Measurements from ENCODE around the gene GPR153.

GPR153 gene

DNA sequence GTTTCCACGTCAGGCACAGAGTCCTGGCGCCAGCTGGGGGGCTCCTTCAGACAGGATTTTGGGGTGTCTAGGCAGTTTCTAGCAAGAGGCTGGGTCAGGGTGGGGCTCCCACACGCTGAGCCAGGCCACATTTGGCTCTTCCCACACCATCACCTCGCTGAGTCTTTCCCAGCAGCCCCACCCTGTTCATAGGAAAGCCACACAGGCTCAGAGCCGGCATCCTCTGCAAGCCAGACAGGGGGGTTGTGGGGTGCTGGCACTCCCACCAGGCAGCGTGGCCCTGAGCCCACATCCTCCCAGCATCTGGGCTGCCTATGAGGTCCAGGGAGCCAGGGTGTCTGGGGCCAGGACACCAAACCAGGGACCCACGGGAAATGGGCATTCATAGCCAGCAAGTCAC, 2.8 kb upstream of the GPR153 start:
- Histone ChIP-seq H3K4me1 (ENCODE audit: insufficient read depth, low read length) (peaks cover 2% of the 10 kb centered on the region; the same call in 1 of the 2 replicates), H3K9me3 (ENCODE audit: insufficient read depth, low read depth, low read length) (no peaks in the 10 kb centered on the region), H3K36me3 (ENCODE audit: insufficient read depth, low read depth, low read length) (no peaks in the 10 kb centered on the region), H3K4me3 (ENCODE audit: low read length) (no peak overlapping the region), H3K27ac (ENCODE audit: low read length) (no peak overlapping the region), H3K9ac (ENCODE audit: low read depth, low read length) (no peak overlapping the region), H3K27me3 (ENCODE audit: insufficient read depth, low read length) (peaks cover 31% of the 10 kb centered on the region)

DNA sequence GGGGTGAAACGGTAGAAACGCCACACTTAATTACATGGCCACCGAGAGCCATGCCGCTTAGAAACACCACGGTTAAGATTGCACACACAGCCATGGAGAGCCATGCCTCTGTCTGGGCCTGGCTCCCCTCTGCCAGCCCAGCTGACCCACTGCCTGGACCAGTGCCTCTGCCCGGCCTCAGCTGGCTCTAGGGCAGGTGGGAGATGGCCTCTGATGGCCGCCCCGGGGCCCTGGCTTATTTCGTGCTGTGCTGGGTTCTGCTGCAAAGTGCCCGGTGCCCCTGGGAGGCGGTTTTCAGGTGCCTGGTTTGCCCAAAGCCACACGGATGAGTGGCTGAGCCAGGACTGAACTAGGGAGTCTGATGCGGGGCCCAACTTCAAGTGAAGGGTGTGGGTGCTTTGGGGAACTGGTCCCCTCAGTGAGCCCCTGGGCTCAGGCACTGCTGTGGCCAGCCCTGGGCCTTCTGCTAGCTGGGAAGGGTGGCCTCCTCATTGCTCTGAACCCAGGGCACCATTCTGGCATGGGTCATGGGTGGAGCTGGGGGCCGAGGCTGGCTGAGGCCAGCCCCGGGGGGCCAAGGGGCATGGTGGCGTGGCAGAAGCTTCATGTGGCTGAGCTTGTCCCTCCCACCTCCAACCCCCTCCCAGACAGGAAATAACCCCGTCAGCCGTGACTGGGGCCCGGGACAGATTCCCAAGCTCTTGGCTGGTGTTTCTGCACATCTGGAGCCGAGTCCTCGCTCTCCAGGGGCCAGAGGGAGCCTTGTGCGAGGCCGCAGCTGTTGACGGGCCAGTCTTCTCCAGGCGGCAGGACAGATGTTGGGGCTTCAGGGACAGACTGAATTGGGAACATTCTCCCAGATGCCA, 1.9 kb upstream of the GPR153 start:
- Histone ChIP-seq H3K27ac (ENCODE audit: low read length) (no peak overlapping the region), H3K36me3 (ENCODE audit: insufficient read depth, low read depth, low read length) (no peaks in the 10 kb centered on the region), H3K4me1 (ENCODE audit: insufficient read depth, low read length) (peaks cover 2% of the 10 kb centered on the region; the same call in 1 of the 2 replicates)

DNA sequence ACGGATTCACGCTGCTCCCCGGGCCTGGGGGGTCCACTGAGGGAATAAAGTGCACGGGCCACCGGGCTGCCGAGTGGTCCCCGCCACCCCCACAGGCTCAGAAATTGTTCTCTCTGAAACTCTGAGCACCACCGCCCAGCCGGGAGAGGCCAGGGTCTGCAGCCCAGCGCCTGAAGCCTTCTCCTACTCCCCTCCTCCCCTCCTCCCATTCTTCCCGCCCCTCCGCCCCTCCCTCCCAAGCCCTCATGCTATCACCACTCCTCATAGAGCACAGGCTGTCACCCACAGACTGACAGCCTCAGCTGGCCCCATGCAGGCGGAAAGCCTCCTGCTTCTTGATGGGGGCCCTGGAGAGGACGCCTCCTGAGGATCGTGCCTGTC, 707 bp upstream of the GPR153 start:
- Histone ChIP-seq H3K36me3 (ENCODE audit: insufficient read depth, low read depth, low read length) (no peaks in the 10 kb centered on the region), H3K27ac (ENCODE audit: low read length) (no peak overlapping the region), H3K9me3 (ENCODE audit: insufficient read depth, low read depth, low read length) (no peaks in the 10 kb centered on the region), H3K4me1 (ENCODE audit: insufficient read depth, low read length) (peaks cover 2% of the 10 kb centered on the region; the same call in 1 of the 2 replicates), H3K27me3 (ENCODE audit: insufficient read depth, low read length) (peaks cover 36% of the 10 kb centered on the region), H3K9ac (ENCODE audit: low read depth, low read length) (no peak overlapping the region), H3K4me3 (ENCODE audit: low read length) (peak overlapping the region; percentile 60; the same call in 1 of the 2 replicates)

More for the DNA sequence above, 1.9 kb upstream of the GPR153 start:
- no peak overlapping the region for H3K9ac ChIP-seq (ENCODE audit: low read depth, low read length)
- no peak overlapping the region for H3K4me3 ChIP-seq (ENCODE audit: low read length)
- H3K27me3 ChIP-seq (ENCODE audit: insufficient read depth, low read length): peaks cover 36% of the 10 kb centered on the region
- no peaks in the 10 kb centered on the region for H3K9me3 ChIP-seq (ENCODE audit: insufficient read depth, low read depth, low read length)

DNA sequence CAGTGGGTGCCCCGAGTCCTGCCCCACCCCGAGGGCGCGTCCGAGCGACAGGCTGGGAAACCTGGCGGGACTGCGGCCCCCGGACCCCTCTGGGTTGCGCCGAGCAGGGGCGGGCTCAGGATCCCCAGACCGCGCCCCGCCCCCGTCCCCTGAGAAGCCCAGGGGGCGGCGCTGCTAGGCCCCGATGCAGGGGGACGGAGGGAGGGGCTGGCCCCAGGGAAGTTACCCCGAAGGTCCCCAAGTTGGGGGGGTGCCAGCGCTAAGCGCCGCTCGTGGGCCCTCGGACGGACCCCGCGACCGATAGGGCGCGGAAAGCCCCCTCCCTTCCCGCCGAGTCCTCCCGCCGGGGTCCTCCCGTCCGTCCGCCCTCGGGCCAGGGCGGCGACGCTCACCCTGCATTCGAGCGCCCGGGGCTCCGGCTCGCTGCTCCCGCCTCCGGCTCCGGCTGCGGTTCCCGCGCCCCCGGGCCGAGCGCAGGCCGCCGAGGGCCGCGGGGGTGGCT, 414 bp downstream of the GPR153 start:
- H3K36me3 ChIP-seq (ENCODE audit: insufficient read depth, low read depth, low read length): no peaks in the 10 kb centered on the region
- no peaks in the 10 kb centered on the region for H3K9me3 ChIP-seq (ENCODE audit: insufficient read depth, low read depth, low read length)
- peaks cover 2% of the 10 kb centered on the region; the same call in 1 of the 2 replicates for H3K4me1 ChIP-seq (ENCODE audit: insufficient read depth, low read length)
- no peak overlapping the region for H3K27ac ChIP-seq (ENCODE audit: low read length)
- peak overlapping the region; percentile 62; the same call in 1 of the 2 replicates for H3K4me3 ChIP-seq (ENCODE audit: low read length)
- H3K27me3 ChIP-seq (ENCODE audit: insufficient read depth, low read length): peaks cover 36% of the 10 kb centered on the region
- H3K9ac ChIP-seq (ENCODE audit: low read depth, low read length): no peak overlapping the region

DNA sequence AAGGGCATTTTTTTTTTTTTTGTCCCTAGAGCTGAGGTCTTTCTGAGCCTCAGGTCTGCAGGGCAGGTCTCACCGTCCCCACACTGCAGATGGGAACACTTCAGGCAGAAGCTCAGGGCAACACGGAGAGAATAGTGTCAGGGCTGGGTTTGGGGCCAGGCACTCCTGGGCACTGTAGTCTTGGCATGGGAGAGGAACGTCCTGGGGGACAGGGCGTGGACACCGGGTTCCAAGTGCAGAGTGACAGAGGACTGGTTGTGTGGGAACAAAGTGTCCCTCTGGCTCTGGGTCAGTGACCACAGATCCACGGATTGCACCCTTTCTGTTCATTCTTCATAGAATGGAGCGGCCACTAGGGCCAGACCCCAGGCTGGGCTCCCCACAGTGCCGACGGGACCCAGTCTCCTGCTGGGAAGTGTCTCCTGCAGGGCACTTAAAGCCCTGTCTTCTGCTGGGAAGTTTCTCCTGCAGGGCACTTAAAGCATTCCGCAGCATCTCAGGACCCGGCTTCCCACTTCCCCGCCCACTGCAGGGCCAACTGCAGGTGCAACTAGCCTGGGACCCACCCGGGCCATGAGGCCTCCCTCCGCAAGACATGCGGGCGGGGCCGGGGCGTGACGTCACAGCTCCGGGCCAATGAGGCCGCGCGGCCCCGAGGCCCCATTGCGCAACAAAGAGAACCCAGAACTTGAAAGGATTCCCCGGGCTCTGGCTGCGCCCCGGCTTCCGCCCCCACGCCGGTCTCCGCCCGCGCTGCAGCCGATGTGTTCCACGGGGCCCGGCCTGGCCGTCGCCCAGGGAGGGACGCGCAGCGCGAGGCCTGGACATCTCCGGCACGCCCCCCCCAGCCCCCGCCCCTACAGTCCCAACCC, 1.2 kb downstream of the GPR153 start:
- no peak overlapping the region for H3K9ac ChIP-seq (ENCODE audit: low read depth, low read length)

DNA sequence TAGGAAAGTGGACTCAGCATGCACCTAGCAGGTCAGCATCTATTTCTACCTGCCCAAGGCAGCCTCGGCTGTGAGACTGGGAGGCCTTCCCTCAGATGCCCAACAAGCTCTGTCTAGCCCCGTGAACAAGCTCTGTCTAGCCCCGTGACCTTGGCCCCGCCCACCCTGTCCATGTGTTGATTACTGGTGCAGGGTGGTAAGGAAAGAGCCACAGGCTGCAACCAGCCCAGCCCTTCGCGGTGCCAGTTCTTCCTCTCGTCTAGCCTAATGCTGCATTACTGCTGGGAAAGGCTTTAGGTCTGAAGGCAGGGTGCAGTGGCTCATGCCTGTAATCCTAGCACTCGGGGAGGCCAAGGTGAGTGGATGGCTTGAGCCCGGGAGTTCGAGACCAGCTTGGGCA, 2.2 kb downstream of the GPR153 start:
- Histone ChIP-seq H3K27me3 (ENCODE audit: insufficient read depth, low read length) (peaks cover 36% of the 10 kb centered on the region), H3K27ac (ENCODE audit: low read length) (no peak overlapping the region), H3K9ac (ENCODE audit: low read depth, low read length) (no peak overlapping the region), H3K36me3 (ENCODE audit: insufficient read depth, low read depth, low read length) (no peaks in the 10 kb centered on the region), H3K4me1 (ENCODE audit: insufficient read depth, low read length) (peaks cover 2% of the 10 kb centered on the region; the same call in 1 of the 2 replicates), H3K4me3 (ENCODE audit: low read length) (no peak overlapping the region), H3K9me3 (ENCODE audit: insufficient read depth, low read depth, low read length) (no peaks in the 10 kb centered on the region)

More for the DNA sequence above, 1.2 kb downstream of the GPR153 start:
- Histone ChIP-seq H3K27ac (ENCODE audit: low read length) (no peak overlapping the region), H3K27me3 (ENCODE audit: insufficient read depth, low read length) (peaks cover 36% of the 10 kb centered on the region), H3K36me3 (ENCODE audit: insufficient read depth, low read depth, low read length) (no peaks in the 10 kb centered on the region), H3K9me3 (ENCODE audit: insufficient read depth, low read depth, low read length) (no peaks in the 10 kb centered on the region), H3K4me1 (ENCODE audit: insufficient read depth, low read length) (peaks cover 2% of the 10 kb centered on the region; the same call in 1 of the 2 replicates), H3K4me3 (ENCODE audit: low read length) (peak overlapping the region; percentile 16; the same call in 1 of the 2 replicates)

DNA sequence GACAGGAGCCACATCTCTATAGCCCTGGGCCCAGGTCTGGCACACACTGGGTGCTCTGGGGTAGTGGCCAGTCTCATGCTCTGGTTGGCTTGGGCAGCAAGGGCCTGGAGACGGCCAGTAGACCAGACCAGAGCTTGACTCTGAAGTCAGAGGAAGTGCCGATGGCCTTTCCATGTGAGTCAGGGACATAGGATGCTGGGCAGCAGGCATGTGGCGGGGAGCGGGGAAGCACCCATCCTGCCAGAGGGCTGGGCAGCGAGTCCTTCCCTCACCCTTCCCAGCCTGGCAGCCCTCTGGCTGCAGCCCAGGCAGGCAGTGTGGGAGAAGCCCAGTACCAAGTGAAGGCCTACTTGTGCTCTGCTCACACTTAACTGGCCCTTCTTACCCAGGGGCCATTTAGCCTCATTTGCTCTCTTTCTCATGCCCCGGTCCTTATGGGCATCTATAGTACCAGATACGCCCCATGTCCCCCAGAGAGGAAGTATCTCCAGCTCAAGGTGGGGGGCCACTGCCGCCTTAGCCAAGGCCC, 3.3 kb downstream of the GPR153 start:
- Histone ChIP-seq H3K4me1 (ENCODE audit: insufficient read depth, low read length) (peaks cover 2% of the 10 kb centered on the region; the same call in 1 of the 2 replicates), H3K4me3 (ENCODE audit: low read length) (no peak overlapping the region), H3K9ac (ENCODE audit: low read depth, low read length) (no peak overlapping the region), H3K27me3 (ENCODE audit: insufficient read depth, low read length) (peaks cover 37% of the 10 kb centered on the region), H3K9me3 (ENCODE audit: insufficient read depth, low read depth, low read length) (no peaks in the 10 kb centered on the region), H3K36me3 (ENCODE audit: insufficient read depth, low read depth, low read length) (no peaks in the 10 kb centered on the region), H3K27ac (ENCODE audit: low read length) (no peak overlapping the region)

DNA sequence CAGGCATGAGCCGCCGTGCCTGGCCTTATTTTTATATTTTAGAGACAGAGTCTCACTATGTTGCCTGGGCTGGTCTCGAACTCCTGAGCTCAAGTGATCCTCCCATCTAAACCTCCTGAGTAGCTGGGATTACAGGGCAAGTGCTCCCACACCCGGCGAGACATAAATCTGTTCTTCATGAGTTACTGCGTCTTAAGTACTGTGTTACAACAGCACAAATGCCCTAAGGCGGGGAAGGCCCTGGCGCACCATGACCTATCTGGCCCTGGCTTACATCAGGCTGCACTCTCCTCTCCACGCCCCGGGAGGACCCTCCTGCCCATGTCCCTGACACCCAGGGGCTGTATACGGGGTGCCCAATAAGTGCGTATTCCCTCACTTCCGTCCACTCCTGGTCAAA, 4.3 kb downstream of the GPR153 start:
- H3K9me3 ChIP-seq (ENCODE audit: insufficient read depth, low read depth, low read length): no peaks in the 10 kb centered on the region
- H3K4me3 ChIP-seq (ENCODE audit: low read length): no peak overlapping the region
- H3K9ac ChIP-seq (ENCODE audit: low read depth, low read length): no peak overlapping the region
- H3K4me1 ChIP-seq (ENCODE audit: insufficient read depth, low read length): 0 out of 2 replicates have a peak, but pooled peaks cover 2% of the 10 kb centered on the region
- no peaks in the 10 kb centered on the region for H3K36me3 ChIP-seq (ENCODE audit: insufficient read depth, low read depth, low read length)
- no peak overlapping the region for H3K27ac ChIP-seq (ENCODE audit: low read length)
- H3K27me3 ChIP-seq (ENCODE audit: insufficient read depth, low read length): peaks cover 37% of the 10 kb centered on the region

DNA sequence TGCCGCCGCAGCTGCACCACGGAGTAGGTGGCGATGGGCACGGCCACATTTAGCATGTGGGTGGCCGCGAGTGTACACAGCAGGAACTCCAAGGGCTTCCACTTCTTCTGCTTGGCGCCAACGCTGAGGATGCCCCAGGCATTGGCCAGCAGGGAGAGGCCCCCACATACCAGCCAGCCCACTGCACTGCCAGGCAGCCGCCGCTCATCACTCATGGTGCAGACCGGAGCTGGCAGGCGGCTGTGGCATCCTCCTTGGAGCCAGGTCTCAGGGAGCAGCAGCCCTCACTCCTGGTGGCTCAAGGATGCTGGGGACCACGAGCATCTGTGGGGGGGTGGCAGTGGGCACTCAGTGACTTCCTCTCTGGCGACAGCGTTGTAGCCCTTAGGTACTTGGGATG, 6.2 kb downstream of the GPR153 start:
- no peaks in the 10 kb centered on the region for H3K9me3 ChIP-seq (ENCODE audit: insufficient read depth, low read depth, low read length)
- H3K27ac ChIP-seq (ENCODE audit: low read length): no peak overlapping the region
- H3K4me1 ChIP-seq (ENCODE audit: insufficient read depth, low read length): 0 out of 2 replicates have a peak, but pooled peaks cover 2% of the 10 kb centered on the region
- H3K27me3 ChIP-seq (ENCODE audit: insufficient read depth, low read length): peaks cover 49% of the 10 kb centered on the region
- no peak overlapping the region for H3K9ac ChIP-seq (ENCODE audit: low read depth, low read length)
- H3K4me3 ChIP-seq (ENCODE audit: low read length): no peak overlapping the region
- no peaks in the 10 kb centered on the region for H3K36me3 ChIP-seq (ENCODE audit: insufficient read depth, low read depth, low read length)

DNA sequence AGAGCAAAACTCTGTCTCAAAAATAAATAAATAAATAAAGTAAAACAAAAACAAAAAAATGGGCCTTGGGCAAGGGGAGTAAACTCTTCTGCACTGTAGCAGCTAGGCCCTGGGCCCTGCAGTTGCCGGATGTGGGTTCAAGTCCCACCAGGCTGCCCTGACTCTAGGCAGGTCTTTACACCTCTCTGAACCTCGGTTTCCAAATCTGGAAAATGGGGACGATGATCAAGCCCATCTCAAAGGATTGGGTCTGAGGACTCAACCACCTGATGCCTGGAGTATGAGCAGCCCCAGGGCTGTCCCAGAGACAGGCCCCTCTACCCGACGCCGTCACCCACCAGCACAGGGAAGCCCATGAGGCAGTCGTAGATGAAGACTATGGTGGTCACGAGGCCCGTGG, 7.5 kb downstream of the GPR153 start:
- Histone ChIP-seq H3K36me3 (ENCODE audit: insufficient read depth, low read depth, low read length) (no peaks in the 10 kb centered on the region), H3K9me3 (ENCODE audit: insufficient read depth, low read depth, low read length) (no peaks in the 10 kb centered on the region), H3K4me1 (ENCODE audit: insufficient read depth, low read length) (no peaks in the 10 kb centered on the region), H3K27me3 (ENCODE audit: insufficient read depth, low read length) (peaks cover 46% of the 10 kb centered on the region), H3K27ac (ENCODE audit: low read length) (no peak overlapping the region), H3K4me3 (ENCODE audit: low read length) (no peak overlapping the region), H3K9ac (ENCODE audit: low read depth, low read length) (no peak overlapping the region)

DNA sequence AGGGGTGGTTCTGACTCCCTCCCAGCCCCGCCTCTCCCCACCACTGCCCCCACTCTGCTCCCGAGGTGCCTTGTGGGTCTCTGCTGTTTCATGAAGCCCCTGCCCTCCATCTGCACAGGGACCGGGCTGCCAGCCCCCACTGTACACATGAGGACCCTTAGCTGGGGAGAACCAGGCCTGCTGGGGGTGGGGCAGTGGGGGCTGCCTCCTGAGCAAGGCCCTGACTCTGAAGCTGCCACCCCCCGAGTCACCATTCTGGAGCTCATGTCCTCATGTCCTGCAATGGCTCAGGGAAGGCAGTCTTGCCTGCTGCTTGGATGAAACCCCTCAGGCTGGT, 8.6 kb downstream of the GPR153 start:
- H3K27ac ChIP-seq (ENCODE audit: low read length): no peak overlapping the region
- no peak overlapping the region for H3K9ac ChIP-seq (ENCODE audit: low read depth, low read length)
- no peaks in the 10 kb centered on the region for H3K36me3 ChIP-seq (ENCODE audit: insufficient read depth, low read depth, low read length)
- peaks cover 56% of the 10 kb centered on the region for H3K27me3 ChIP-seq (ENCODE audit: insufficient read depth, low read length)
- H3K4me3 ChIP-seq (ENCODE audit: low read length): no peak overlapping the region
- no peaks in the 10 kb centered on the region for H3K9me3 ChIP-seq (ENCODE audit: insufficient read depth, low read depth, low read length)
- H3K4me1 ChIP-seq (ENCODE audit: insufficient read depth, low read length): no peaks in the 10 kb centered on the region
